Sigmoid colon (tissue), 7 donors: ENCODE measurements around the gene SYS1. TPM values are rescaled to one million over a fixed set of nuclear protein-coding genes. Genes with fewer than 3 reads are reported as not detected.

Experiments used
- DNase-seq: peaks from one replicate; pipeline ENCODE4 v3.0.0-alpha.2; 2019
- H3K27ac ChIP-seq, 4 donors: fragments of 200-600 bp; sonication (generic); one replicate each; pipeline ENCODE4 v1.5.1; 2016 to 2019; ENCODE audit warnings: mild to moderate bottlenecking in 1 of 4
- H3K27me3 ChIP-seq, 3 donors: fragments of 200-600 bp; sonication (generic); one replicate each; pipeline ENCODE4 v1.5.1; 2019; ENCODE audit warnings: mild to moderate bottlenecking in 1 of 3
- H3K36me3 ChIP-seq, 4 donors: fragments of 200-600 bp; sonication (generic); one replicate each; pipeline ENCODE4 v1.5.1; 2016 to 2019
- H3K4me1 ChIP-seq, 4 donors: fragments of 200-600 bp; sonication (generic); one replicate each; pipeline ENCODE4 v1.5.1; 2017 to 2019
- H3K4me3 ChIP-seq, 4 donors: fragments of 200-600 bp; sonication (generic); one replicate each; pipeline ENCODE4 v1.5.1; 2017 to 2019; ENCODE audit warnings: mild to moderate bottlenecking in 2 of 4, moderate library complexity in 1 of 4
- H3K9me3 ChIP-seq, 4 donors: fragments of 200-600 bp in 3 of 4; sonication (generic) in 3 of 4; one replicate each; pipeline versions ENCODE4 v1.5.1 to v1.6.1; 2013 to 2019
- EP300 ChIP-seq, 4 donors: sonication (generic); formaldehyde crosslinking; IDR thresholded peaks; one replicate each; pipeline ENCODE4 v1.6.1; 2017; ENCODE audit warnings: antibody characterized with exemption in 4 of 4
- POLR2A ChIP-seq, 2 donors: fragments of 450-650 bp; IDR thresholded peaks; one replicate each; pipeline ENCODE4 v1.6.1; 2016; ENCODE audit warnings: antibody characterized with exemption in 2 of 2, mild to moderate bottlenecking in 2 of 2, moderate library complexity in 2 of 2
- POLR2AphosphoS5 ChIP-seq, 4 donors: sonication (generic); formaldehyde crosslinking; IDR thresholded peaks; one replicate each; pipeline ENCODE4 v1.6.1; 2017; ENCODE audit warnings: antibody characterized with exemption in 4 of 4
- WGBS, 2 donors: extraction: QIAGEN DNeasy Blood & Tissue Kit; methylation state at CpG; one replicate each; pipeline ENCODE4 v1.1.7; 2013; 5-methylcytosine and 5-hydroxymethylcytosine counted together
- intact Hi-C: fragments of 100-400 bp; cut with DNase I; formaldehyde crosslinking; loops from one replicate; pipeline ENCODE4 v1.15.1; 2023
- polyA plus RNA-seq, 3 donors: library from polyadenylated mRNA; stranded (reverse); fragments of 200-250 nt; gene quantifications; one replicate each; pipeline ENCODE4 v1.2.3, GENCODE V29; 2013
- total RNA-seq, 4 donors: library from RNA; depleted of rRNA; stranded (reverse); fragments of >200 nt; gene quantifications; one replicate each; pipeline ENCODE4 v1.1.0, GENCODE V29; 2016
- TF ChIP-seq, protein P1 (sequence below), 4 experiments: fragments of 450-650 bp in 3 of 4; fragments of 200-600 bp in 1 of 4; IDR thresholded peaks; one replicate each; pipeline ENCODE4 v1.5.1; 2016 to 2019; ENCODE audit warnings: antibody characterized with exemption in 4 of 4, mild to moderate bottlenecking in 3 of 4, moderate library complexity in 2 of 4
- donor health status: healthy with polysubstance abuse.
- donor health status: Bipolar disorder and iron deficiency.
- donor health status: healthy.

SYS1 gene
- total and polyA plus RNA-seq, 7 donors, result 14.4 to 58.7 (median 44.2) TPM

DNA sequence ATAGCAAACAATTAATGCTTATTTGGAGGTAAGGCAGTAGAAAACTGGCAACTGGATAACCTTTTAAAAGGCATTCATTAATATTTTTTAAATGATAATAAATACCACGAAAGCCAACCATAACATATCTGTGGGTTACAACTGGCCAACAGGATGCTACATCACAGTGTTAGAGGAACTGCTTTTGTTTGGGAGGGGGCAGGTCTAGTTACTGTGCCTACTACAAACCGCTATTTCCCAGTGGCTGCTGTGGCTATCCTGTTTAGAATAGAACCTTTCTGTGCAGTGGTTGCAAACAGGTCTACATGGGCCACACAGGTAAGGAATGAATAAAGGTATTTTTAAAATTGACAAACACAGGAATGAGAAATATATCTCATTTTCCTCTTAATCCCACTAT, 54.0 kb downstream of the SYS1 start:
- no peak for DNase-seq
- peaks cover 0 to 46% (median 40%) of the 10 kb centered on the region in 4 donors for H3K4me1 ChIP-seq
- H3K9me3 ChIP-seq, result no peaks in the 10 kb centered on the region
- H3K27ac ChIP-seq, result peak overlapping the region in 2 of 4 donors; percentile 82 to 83
- intact Hi-C loops, result no loop called here
- 44 to 66% methylated on average over 2 of the region's 2 CpGs for WGBS, 2 donors
- H3K4me3 ChIP-seq, result peak overlapping the region; percentile 71 to 89 (median 80)
- H3K36me3 ChIP-seq, result peaks cover 9 to 36% (median 22%) of the 10 kb centered on the region in 4 donors
- H3K27me3 ChIP-seq, result no peaks in the 10 kb centered on the region
- no peak for TF ChIP-seq POLR2AphosphoS5 (IDR thresholded peaks at IDR 0.05)
- no peak for TF ChIP-seq EP300 (IDR thresholded peaks at IDR 0.05)
- TF ChIP-seq, protein P1, sequence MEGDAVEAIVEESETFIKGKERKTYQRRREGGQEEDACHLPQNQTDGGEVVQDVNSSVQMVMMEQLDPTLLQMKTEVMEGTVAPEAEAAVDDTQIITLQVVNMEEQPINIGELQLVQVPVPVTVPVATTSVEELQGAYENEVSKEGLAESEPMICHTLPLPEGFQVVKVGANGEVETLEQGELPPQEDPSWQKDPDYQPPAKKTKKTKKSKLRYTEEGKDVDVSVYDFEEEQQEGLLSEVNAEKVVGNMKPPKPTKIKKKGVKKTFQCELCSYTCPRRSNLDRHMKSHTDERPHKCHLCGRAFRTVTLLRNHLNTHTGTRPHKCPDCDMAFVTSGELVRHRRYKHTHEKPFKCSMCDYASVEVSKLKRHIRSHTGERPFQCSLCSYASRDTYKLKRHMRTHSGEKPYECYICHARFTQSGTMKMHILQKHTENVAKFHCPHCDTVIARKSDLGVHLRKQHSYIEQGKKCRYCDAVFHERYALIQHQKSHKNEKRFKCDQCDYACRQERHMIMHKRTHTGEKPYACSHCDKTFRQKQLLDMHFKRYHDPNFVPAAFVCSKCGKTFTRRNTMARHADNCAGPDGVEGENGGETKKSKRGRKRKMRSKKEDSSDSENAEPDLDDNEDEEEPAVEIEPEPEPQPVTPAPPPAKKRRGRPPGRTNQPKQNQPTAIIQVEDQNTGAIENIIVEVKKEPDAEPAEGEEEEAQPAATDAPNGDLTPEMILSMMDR (IDR thresholded peaks at IDR 0.05), result no peak
- TF ChIP-seq POLR2A (IDR thresholded peaks at IDR 0.05), result no peak

Other genes starting within 250 kb of the SYS1 start
- not detected for gene WFDC5, start 248.0 kb upstream of the SYS1 start, total RNA-seq
- under 1 TPM in 1 of 3 donors, not detected in 2; 0.39 TPM for gene WFDC5, start 248.0 kb upstream of the SYS1 start, polyA plus RNA-seq
- gene WFDC12, start 238.7 kb upstream of the SYS1 start, total RNA-seq, result not detected
- gene WFDC12, start 238.7 kb upstream of the SYS1 start, polyA plus RNA-seq, result 1 to 10 TPM in 1 of 3 donors, under 1 TPM in 1, not detected in 1; 0.42 to 1.2 TPM
- not detected for gene PI3, start 188.3 kb upstream of the SYS1 start, total RNA-seq
- gene PI3, start 188.3 kb upstream of the SYS1 start, polyA plus RNA-seq, result 1,000 to 10,000 TPM in 1 of 3 donors, 10 to 100 TPM in 2; 52.0 to 2,021 (median 84.1) TPM
- not detected for gene SEMG1, start 156.1 kb upstream of the SYS1 start, total RNA-seq
- under 1 TPM in 1 of 3 donors, not detected in 2; 0.26 TPM for gene SEMG1, start 156.1 kb upstream of the SYS1 start, polyA plus RNA-seq
- gene SEMG2, start 141.8 kb upstream of the SYS1 start, total RNA-seq, result not detected
- not detected for gene SEMG2, start 141.8 kb upstream of the SYS1 start, polyA plus RNA-seq
- gene SLPI, start 108.6 kb upstream of the SYS1 start, total RNA-seq, result 10 to 100 TPM in 3 of 4 donors, 1 to 10 TPM in 1; 2.4 to 56.9 (median 20.6) TPM
- gene SLPI, start 108.6 kb upstream of the SYS1 start, polyA plus RNA-seq, result 100 to 1,000 TPM in 1 of 3 donors, 10 to 100 TPM in 2; 38.8 to 234 (median 82.3) TPM
- gene RBPJL, start 56.3 kb upstream of the SYS1 start, total RNA-seq, result not detected
- gene RBPJL, start 56.3 kb upstream of the SYS1 start, polyA plus RNA-seq, result 1 to 10 TPM in 1 of 3 donors, not detected in 2; 1.8 TPM
- not detected for gene MATN4, start 54.9 kb upstream of the SYS1 start, total RNA-seq
- under 1 TPM in 1 of 3 donors, not detected in 2; 0.17 TPM for gene MATN4, start 54.9 kb upstream of the SYS1 start, polyA plus RNA-seq
- 100 to 1,000 TPM in 1 of 4 donors, 10 to 100 TPM in 3; 79.9 to 149 (median 88.5) TPM for gene SDC4, start 14.7 kb upstream of the SYS1 start, total RNA-seq
- 10 to 100 TPM; 22.2 to 63.9 (median 23.6) TPM for gene SDC4, start 14.7 kb upstream of the SYS1 start, polyA plus RNA-seq
- under 1 TPM in 1 of 4 donors, not detected in 3; 0.36 TPM for gene TP53TG5, start 15.2 kb downstream of the SYS1 start, total RNA-seq
- gene TP53TG5, start 15.2 kb downstream of the SYS1 start, polyA plus RNA-seq, result under 1 TPM in 1 of 3 donors, not detected in 2; 0.03 TPM
- gene DBNDD2, start 45.1 kb downstream of the SYS1 start, total RNA-seq, result 100 to 1,000 TPM in 3 of 4 donors, 10 to 100 TPM in 1; 99.7 to 111 (median 103) TPM
- 100 to 1,000 TPM; 112 to 174 (median 137) TPM for gene DBNDD2, start 45.1 kb downstream of the SYS1 start, polyA plus RNA-seq
- 10 to 100 TPM; 49.7 to 66.7 (median 56.1) TPM for gene PIGT, start 53.0 kb downstream of the SYS1 start, total RNA-seq
- gene PIGT, start 53.0 kb downstream of the SYS1 start, polyA plus RNA-seq, result 10 to 100 TPM; 33.0 to 98.7 (median 43.0) TPM
- gene WFDC2, start 106.6 kb downstream of the SYS1 start, total RNA-seq, result 10 to 100 TPM; 33.9 to 94.1 (median 39.6) TPM
- gene WFDC2, start 106.6 kb downstream of the SYS1 start, polyA plus RNA-seq, result 10 to 100 TPM; 29.6 to 86.6 (median 65.5) TPM
- gene SPINT3, start 152.5 kb downstream of the SYS1 start, total RNA-seq, result not detected
- not detected for gene SPINT3, start 152.5 kb downstream of the SYS1 start, polyA plus RNA-seq
- gene WFDC6, start 176.3 kb downstream of the SYS1 start, total RNA-seq, result not detected
- gene WFDC6, start 176.3 kb downstream of the SYS1 start, polyA plus RNA-seq, result not detected
- gene EPPIN, start 184.2 kb downstream of the SYS1 start, total RNA-seq, result not detected
- gene EPPIN, start 184.2 kb downstream of the SYS1 start, polyA plus RNA-seq, result not detected
- gene WFDC8, start 216.1 kb downstream of the SYS1 start, total RNA-seq, result not detected
- gene WFDC8, start 216.1 kb downstream of the SYS1 start, polyA plus RNA-seq, result not detected